H1 (cell line): ENCODE data around the gene PSMA2. TPM values are rescaled to one million over a fixed set of nuclear protein-coding genes. Genes with fewer than 3 reads are reported as not detected.

Experiments
- CTCF ChIA-PET: fragments of 300-600 bp; sonication (Branson Sonifier 250); formaldehyde crosslinking; loops from one replicate; lab custom pipeline; 2021; ENCODE audit not compliant: partially characterized antibody; lab: Charles Lee
- POLR2A ChIA-PET: fragments of 300-600 bp; sonication (Branson Sonifier 250); formaldehyde crosslinking; loops from one replicate; lab custom pipeline; 2021; ENCODE audit warnings: inconsistent platforms; ENCODE audit not compliant: partially characterized antibody; lab: Charles Lee
- DNase-seq, 2 experiments: peaks; one replicate each; pipeline versions ENCODE4 v3.0.0 to v3.0.0-alpha.2; 2010 to 2022; ENCODE audit warnings: low spot score in 2 of 2, low read depth in 1 of 2, mixed read lengths in 1 of 2
- FAIRE-seq: peaks from 2 replicates; lab custom pipeline; 2011; peaks lifted over from hg19 to GRCh38; lab: Jason Lieb, UNC
- H2AFZ ChIP-seq: 2 replicates; pipeline ENCODE4 v1.8.1; 2012; ENCODE audit warnings: low read length, inconsistent platforms
- H2AK5ac ChIP-seq: 2 replicates; pipeline ENCODE4 v1.6.1; 2013; ENCODE audit warnings: low read depth, low read length
- H2BK120ac ChIP-seq: replicated peaks from 2 replicates; pipeline ENCODE3; 2013; ENCODE audit warnings: low read depth, low read length, inconsistent platforms
- H2BK12ac ChIP-seq: 2 replicates; pipeline ENCODE4 v1.6.1; 2013; ENCODE audit warnings: low read depth, low read length
- H2BK15ac ChIP-seq: 2 replicates; pipeline ENCODE4 v1.6.1; 2013; ENCODE audit warnings: low read length
- H2BK20ac ChIP-seq: 2 replicates; pipeline ENCODE4 v1.6.1; 2013; ENCODE audit warnings: low read length
- H2BK5ac ChIP-seq: 2 replicates; pipeline ENCODE4 v1.6.1; 2013; ENCODE audit warnings: low read depth, low read length
- H3K14ac ChIP-seq: 2 replicates; pipeline ENCODE4 v1.6.1; 2013; ENCODE audit warnings: inconsistent platforms; ENCODE audit not compliant: insufficient read length
- H3K18ac ChIP-seq: 2 replicates; pipeline ENCODE4 v1.6.1; 2013; ENCODE audit warnings: low read length; ENCODE audit errors: extremely low read depth
- H3K23ac ChIP-seq: 2 replicates; pipeline ENCODE4 v1.6.1; 2013; ENCODE audit warnings: inconsistent platforms; ENCODE audit not compliant: insufficient read length
- H3K23me2 ChIP-seq: 2 replicates; pipeline ENCODE4 v1.6.1; 2013; ENCODE audit warnings: low read depth, low read length
- H3K27ac ChIP-seq: 2 replicates; pipeline ENCODE4 v1.6.1; 2011; ENCODE audit warnings: low read depth, low read length, inconsistent platforms
- H3K27me3 ChIP-seq, 4 experiments: replicated peaks in 1 of 4; 1 replicate in 1 of 4; 2 replicates in 3 of 4; pipeline versions ENCODE4 v1.6.1 to v1.8.1; 2011 to 2013; ENCODE audit warnings: low read length in 3 of 4, mild to moderate bottlenecking in 3 of 4, inconsistent platforms in 2 of 4, mixed read lengths in 2 of 4, moderate library complexity in 1 of 4; ENCODE audit not compliant: control insufficient read depth in 3 of 4, insufficient read depth in 3 of 4; ENCODE audit errors: extremely low read depth in 1 of 4
- H3K36me3 ChIP-seq, 4 experiments: 2 replicates each; pipeline versions ENCODE4 v1.6.1 to v1.8.1; 2011 to 2013; ENCODE audit warnings: mild to moderate bottlenecking in 4 of 4, low read length in 3 of 4, moderate library complexity in 2 of 4, control low read depth in 1 of 4, inconsistent platforms in 1 of 4; ENCODE audit not compliant: insufficient read depth in 4 of 4, control insufficient read depth in 2 of 4
- H3K4ac ChIP-seq: replicated peaks from 2 replicates; pipeline ENCODE3; 2013; ENCODE audit warnings: low read length, low read depth, mixed read lengths, inconsistent platforms; ENCODE audit not compliant: insufficient read length
- H3K4me1 ChIP-seq, 4 experiments: replicated peaks in 1 of 4; 1 replicate in 1 of 4; 2 replicates in 3 of 4; pipeline versions ENCODE4 v1.6.1 to v1.8.1; 2011 to 2013; ENCODE audit warnings: low read length in 3 of 4, inconsistent platforms in 2 of 4, mixed read lengths in 1 of 4; ENCODE audit not compliant: insufficient read depth in 4 of 4, control insufficient read depth in 3 of 4
- H3K4me2 ChIP-seq, 2 experiments: 2 replicates each; pipeline versions ENCODE4 v1.6.1 to v1.8.1; 2011 to 2013; ENCODE audit warnings: low read depth in 2 of 2, low read length in 2 of 2, control low read depth in 1 of 2, inconsistent platforms in 1 of 2, mild to moderate bottlenecking in 1 of 2; ENCODE audit not compliant: insufficient read depth in 1 of 2
- H3K4me3 ChIP-seq, 4 experiments: fragments of 200-600, 300-600 bp in 1 of 4; sonication (generic), shearing (Covaris generic), sonication (Bioruptor Twin) in 1 of 4; 2 replicates each; pipeline versions ENCODE4 v1.5.1 to v1.8.1; 2011 to 2016; ENCODE audit warnings: low read length in 4 of 4, low read depth in 3 of 4, control low read depth in 2 of 4, inconsistent platforms in 2 of 4, mild to moderate bottlenecking in 2 of 4, mixed read lengths in 1 of 4, moderate library complexity in 1 of 4; ENCODE audit not compliant: insufficient read depth in 2 of 4; ENCODE audit errors: extremely low read depth in 1 of 4
- H3K56ac ChIP-seq: replicated peaks from 2 replicates; pipeline ENCODE3; 2013; ENCODE audit warnings: low read depth, mild to moderate bottlenecking, mixed read lengths, low read length, inconsistent platforms; ENCODE audit not compliant: insufficient read length
- H3K79me1 ChIP-seq: 2 replicates; pipeline ENCODE4 v1.6.1; 2013; ENCODE audit warnings: low read depth, low read length, control low read depth
- H3K79me2 ChIP-seq, 2 experiments: 2 replicates each; pipeline versions ENCODE4 v1.6.1 to v1.8.1; 2012 to 2013; ENCODE audit warnings: low read length in 2 of 2, mild to moderate bottlenecking in 2 of 2, inconsistent platforms in 1 of 2; ENCODE audit not compliant: insufficient read depth in 2 of 2, control insufficient read depth in 1 of 2
- H3K9ac ChIP-seq, 4 experiments: replicated peaks in 1 of 4; 1 replicate in 1 of 4; 2 replicates in 3 of 4; pipeline versions ENCODE4 v1.6.1 to v1.8.1; 2011 to 2013; ENCODE audit warnings: low read depth in 3 of 4, low read length in 3 of 4, control low read depth in 2 of 4, mild to moderate bottlenecking in 2 of 4, moderate library complexity in 2 of 4, inconsistent platforms in 1 of 4; ENCODE audit errors: extremely low read depth in 1 of 4
- H3K9me3 ChIP-seq, 2 experiments: 2 replicates each; pipeline versions ENCODE4 v1.6.1 to v1.8.1; 2012 to 2013; ENCODE audit warnings: mild to moderate bottlenecking in 2 of 2, moderate library complexity in 2 of 2, control low read depth in 1 of 2, inconsistent platforms in 1 of 2, low read depth in 1 of 2, low read length in 1 of 2, mixed read lengths in 1 of 2; ENCODE audit not compliant: insufficient read depth in 2 of 2
- H4K20me1 ChIP-seq, 2 experiments: replicated peaks in 1 of 2; 2 replicates each; pipeline versions ENCODE3 to v1.8.1; 2011 to 2013; ENCODE audit warnings: inconsistent platforms in 2 of 2, low read length in 2 of 2, mild to moderate bottlenecking in 1 of 2; ENCODE audit not compliant: insufficient read depth in 2 of 2, control insufficient read depth in 1 of 2
- H4K5ac ChIP-seq: 2 replicates; pipeline ENCODE4 v1.6.1; 2013; ENCODE audit warnings: low read length, low read depth, mixed read lengths, inconsistent platforms; ENCODE audit not compliant: insufficient read length
- H4K8ac ChIP-seq: 2 replicates; pipeline ENCODE4 v1.8.0; 2013; ENCODE audit warnings: mild to moderate bottlenecking, moderate library complexity, low read length, inconsistent platforms; ENCODE audit not compliant: insufficient read depth; ENCODE audit errors: extremely low read depth
- H4K91ac ChIP-seq: replicated peaks from 2 replicates; pipeline ENCODE3; 2013; ENCODE audit warnings: low read length, mixed read lengths, inconsistent platforms; ENCODE audit not compliant: insufficient read length
- ATF2 ChIP-seq: IDR thresholded peaks from 2 replicates; pipeline ENCODE4 v1.6.1; 2012; ENCODE audit warnings: low read length, inconsistent platforms
- BRCA1 ChIP-seq: IDR thresholded peaks from 2 replicates; pipeline ENCODE4 v1.6.1; 2012; ENCODE audit warnings: low read depth, low read length, improper control_type of control experiment
- CBX8 ChIP-seq: fragments of 300-800, 300-1000 bp; sonication (generic); IDR thresholded peaks from 2 replicates; pipeline ENCODE4 v1.7.1; 2016; ENCODE audit warnings: low read depth, low read length, borderline replicate concordance
- CHD2 ChIP-seq: IDR thresholded peaks from 2 replicates; pipeline ENCODE4 v1.6.1; 2012; ENCODE audit warnings: low read length, improper control_type of control experiment
- E2F6 ChIP-seq: IDR thresholded peaks from 2 replicates; pipeline ENCODE4 v1.6.1; 2012; ENCODE audit warnings: inconsistent platforms
- EZH2 ChIP-seq: fragments of 200-600 bp; sonication (generic); IDR thresholded peaks from 2 replicates; pipeline ENCODE4 v1.7.1; 2012; ENCODE audit warnings: low read depth, mild to moderate bottlenecking, moderate library complexity, low read length, inconsistent platforms; ENCODE audit not compliant: severe bottlenecking
- FOSL1 ChIP-seq: IDR thresholded peaks from 2 replicates; pipeline ENCODE4 v1.6.1; 2011; ENCODE audit warnings: mild to moderate bottlenecking, low read depth, low read length, moderate library complexity; ENCODE audit not compliant: insufficient read depth
- RAD21 ChIP-seq, 2 experiments: IDR thresholded peaks in 1 of 2; conservative IDR thresholded peaks in 1 of 2; 2 replicates each; pipeline ENCODE4 v1.6.1; 2011; ENCODE audit warnings: low read depth in 2 of 2, low read length in 2 of 2, improper control_type of control experiment in 1 of 2, inconsistent platforms in 1 of 2, mild to moderate bottlenecking in 1 of 2, moderate library complexity in 1 of 2
- RBBP5 ChIP-seq: IDR thresholded peaks from 2 replicates; pipeline ENCODE4 v1.7.1; 2012; ENCODE audit warnings: low read depth, mild to moderate bottlenecking, inconsistent platforms, low read length, moderate library complexity, borderline replicate concordance
- SP2 ChIP-seq: IDR thresholded peaks from 2 replicates; pipeline ENCODE4 v1.6.1; 2012; ENCODE audit warnings: mild to moderate bottlenecking, low read length, inconsistent platforms
- WGBS, 2 experiments: shearing (Covaris generic) in 1 of 2; methylation state at CpG; one replicate each; pipeline versions ENCODE4 v1.1.6 to v1.1.7; 2013 to 2015; ENCODE audit warnings: low lambda C conversion rate in 2 of 2, mixed read lengths in 2 of 2, inconsistent platforms in 1 of 2, low coverage in 1 of 2, missing lambda C conversion rate in 1 of 2; ENCODE audit not compliant: insufficient replicate concordance in 2 of 2, insufficient coverage in 1 of 2, insufficient read length in 1 of 2; ENCODE audit errors: extremely low coverage in 1 of 2, missing lambda C conversion rate in 1 of 2; 5-methylcytosine and 5-hydroxymethylcytosine counted together
- polyA plus RNA-seq, 7 experiments: library from polyadenylated mRNA; depleted of rRNA in 3 of 7; stranded (reverse) in 5 of 7; unstranded in 2 of 7; fragments of >200 nt in 5 of 7; fragments of 200-250 nt in 2 of 7; gene quantifications; 1 replicate in 5 of 7; 2 replicates in 1 of 7; 4 replicates in 1 of 7; pipeline versions ENCODE4 v1.2.1 to v1.2.3, GENCODE V29; 2011 to 2013; ENCODE audit warnings: missing spikeins in 2 of 7, mixed read lengths in 2 of 7
- total RNA-seq: library from RNA; stranded (reverse); fragmentation: NEBNext Ultra II Directional; extraction: Animal tissue kit (Norgen Biotek cat#: 25700); gene quantifications from 2 replicates; pipeline ENCODE4 v1.2.1, GENCODE V29; 2021

The PSMA2 gene
- total and polyA plus RNA-seq, 2 of the 8 experiments (the other 6 are each of a cell fraction or from before 2014, with no cell fraction given) = 211 to 259 TPM

- Histone ChIP-seq H3K79me2 (no peaks in the 10 kb centered on the region), H3K4me3 (no peak overlapping the region), H4K8ac (no peak overlapping the region), H3K79me1 (no peaks in the 10 kb centered on the region), H2BK12ac (no peak overlapping the region), H3K27ac (no peak overlapping the region), H2BK5ac (no peak overlapping the region), H3K56ac (no peak overlapping the region), H3K14ac (no peak overlapping the region), H3K18ac (no peak overlapping the region), H3K23ac (no peak overlapping the region), H2BK120ac (no peak overlapping the region), H3K27me3 (no peaks in the 10 kb centered on the region), H3K36me3 (no peaks in the 10 kb centered on the region; a peak in 1 of 8 replicates), H4K5ac (no peak overlapping the region), H3K4me2 (no peak overlapping the region), H2AFZ (no peak overlapping the region), H2BK20ac (no peak overlapping the region), H3K4me1 (peaks cover 2 to 6% (median 4%) of the 10 kb centered on the region in 4 experiments; a peak in 6 of 7 replicates), H4K91ac (no peak overlapping the region), H3K23me2 (peaks cover 13% of the 10 kb centered on the region), H2AK5ac (peak overlapping the region; percentile 72; the same call in 1 of the 2 replicates), H2BK15ac (no peak overlapping the region), H3K9me3 (peaks cover 6 to 10% of the 10 kb centered on the region in 2 experiments; a peak in 1 of 4 replicates), H4K20me1 (no peaks in the 10 kb centered on the region), H3K9ac (no peak overlapping the region), H3K4ac (no peak overlapping the region)
- ChIA-PET CTCF (interaction anchor here (0.6 to 1.6 kb wide), 5 partner anchors 9 to 942 kb away, joined by 3 to 13 read pairs (median 4); no protein-coding TSS in a partner anchor), POLR2A (interaction anchor here (1.0 to 1.3 kb wide), 2 partner anchors 10 to 16 kb away, joined by 4 to 6 read pairs; no protein-coding TSS in a partner anchor)
- FAIRE-seq = no peak
- no peak for DNase-seq
- WGBS, 2 experiments = 88% methylated on average over 2 of the region's 2 CpGs; no CpG with 5 or more reads in 1 of the 2 experiments
- TF ChIP-seq CHD2 (no peak), FOSL1 (no peak), EZH2 (no peak), CBX8 (no peak), RBBP5 (no peak), BRCA1 (no peak), SP2 (no peak), E2F6 (no peak), ATF2 (no peak), RAD21 (IDR thresholded peaks at IDR 0.05 in 1 of 2, conservative IDR thresholded peaks at IDR 0.05 in 1 of 2; ENCODE audit: low read depth in 2 of 2, low read length in 2 of 2) (peak; percentile 47 to 51)
These were observed 45.8 kb downstream of the PSMA2 start for GRCh38 chr7:42886129-42886528.
